ENCODE results near the gene ZMYM2.
"Not testable (repeated sequence)": the region's sequence is repeated elsewhere in the genome, so short reads cannot be mapped to it uniquely, and the experiment has no call there.

GRCh38 chr13:20042603-20043002 is 84.1 kb downstream of the ZMYM2 start:
- TF ChIP-seq CTCF (conservative IDR thresholded peaks at IDR 0.05 in 1 of 2, IDR thresholded peaks at IDR 0.05 in 1 of 2; ENCODE audit: low read depth in 1 of 2, low read length in 2 of 2); EZH2 (IDR thresholded peaks at IDR 0.05; ENCODE audit: low read length, missing control alignments): not testable (repeated sequence)

All from fibroblast of lung (primary cell).